GM18861 (cell line): ENCODE results near the gene DVL2.
"Not testable (repeated sequence)": the region's sequence is repeated elsewhere in the genome, so short reads cannot be mapped to it uniquely, and the experiment has no call there.

Experiments
- ATAC-seq: cut with Tn5 transposase; IDR thresholded peaks from one replicate; pipeline ENCODE4 v1.9.1; 2021; ENCODE audit not compliant: unreplicated experiment

Gene DVL2

GRCh38 chr17:7204336-7204735 is 30.0 kb downstream of the DVL2 start:
- no peak for ATAC-seq

GRCh38 chr17:7203391-7203790 is 30.9 kb downstream of the DVL2 start:
- no peak for ATAC-seq

- ATAC-seq, result no peak
Measured at GRCh38 chr17:7196651-7197401, 37.5 kb downstream of the DVL2 start.

- no peak for ATAC-seq
Measured at GRCh38 chr17:7195971-7196370, 38.3 kb downstream of the DVL2 start.

GRCh38 chr17:7192271-7192937 is 41.9 kb downstream of the DVL2 start:
- ATAC-seq, result no peak

- no peak for ATAC-seq
Measured at GRCh38 chr17:7191571-7192270, 42.6 kb downstream of the DVL2 start.

- ATAC-seq, result no peak
Measured at GRCh38 chr17:7191069-7191468, 43.2 kb downstream of the DVL2 start.

- no peak for ATAC-seq
Measured at GRCh38 chr17:7190276-7190917, 43.9 kb downstream of the DVL2 start.

GRCh38 chr17:7186241-7186640 is 48.1 kb downstream of the DVL2 start:
- no peak for ATAC-seq

- no peak for ATAC-seq
Measured at GRCh38 chr17:7184647-7185046, 49.7 kb downstream of the DVL2 start.

GRCh38 chr17:7184091-7184488 is 50.2 kb downstream of the DVL2 start:
- no peak for ATAC-seq

GRCh38 chr17:7183433-7184090 is 50.8 kb downstream of the DVL2 start:
- no peak for ATAC-seq

GRCh38 chr17:7182101-7182500 is 52.2 kb downstream of the DVL2 start:
- not testable (repeated sequence) for ATAC-seq

- no peak for ATAC-seq
Measured at GRCh38 chr17:7179317-7180254, 54.7 kb downstream of the DVL2 start, which contains the start of gene ASGR1. Gene ASGR1, minus strand, starts transcription at chr17:7179370. Its CDS starts 807 bp downstream, at chr17:7178563.

- no peak for ATAC-seq
Measured at GRCh38 chr17:7178973-7179316, 55.4 kb downstream of the DVL2 start.

GRCh38 chr17:7177954-7178477 is 56.3 kb downstream of the DVL2 start:
- ATAC-seq, result no peak

- ATAC-seq, result no peak
Measured at GRCh38 chr17:7177191-7177953, 56.9 kb downstream of the DVL2 start.

GRCh38 chr17:7176841-7177190 is 57.5 kb downstream of the DVL2 start:
- ATAC-seq, result no peak
